Gastroesophageal sphincter (tissue), 4 donors: ENCODE results near the gene DBP. TPM values are rescaled to one million over a fixed set of nuclear protein-coding genes. Genes with fewer than 3 reads are reported as not detected.

Experiments
- ATAC-seq: fragments of 150-250 bp; one replicate; pipeline ENCODE4 v1.9.1; 2016; ENCODE audit warnings: mild to moderate bottlenecking, moderate library complexity
- H3K27ac ChIP-seq, 4 donors: fragments of 200-600 bp; sonication (generic) in 3 of 4; 1 replicate in 3 of 4; 2 replicates in 1 of 4; pipeline ENCODE4 v1.5.1; 2016 to 2019
- H3K27me3 ChIP-seq: fragments of 200-600 bp; sonication (generic); one replicate; pipeline ENCODE4 v1.5.1; 2019
- H3K36me3 ChIP-seq, 2 donors: fragments of 200-600 bp; sonication (generic); one replicate each; pipeline ENCODE4 v1.5.1; 2019; ENCODE audit warnings: control low read depth in 1 of 2
- H3K4me1 ChIP-seq, 3 donors: fragments of 200-600 bp; sonication (generic); 1 replicate in 2 of 3; 2 replicates in 1 of 3; pipeline ENCODE4 v1.5.1; 2016 to 2019; ENCODE audit warnings: control low read depth in 2 of 3
- H3K4me3 ChIP-seq, 2 donors: fragments of 200-600 bp; sonication (generic); one replicate each; pipeline ENCODE4 v1.5.1; 2019; ENCODE audit warnings: mild to moderate bottlenecking in 1 of 2, moderate library complexity in 1 of 2
- H3K9me3 ChIP-seq, 3 donors: fragments of 200-600 bp; sonication (generic); one replicate each; pipeline ENCODE4 v1.5.1; 2017 to 2019; ENCODE audit warnings: control low read depth in 2 of 3
- CTCF ChIP-seq, 4 experiments: fragments of 200-600 bp in 2 of 4; fragments of 450-650 bp in 2 of 4; sonication (generic) in 1 of 4; IDR thresholded peaks; one replicate each; pipeline ENCODE4 v1.5.1; 2017 to 2019; ENCODE audit warnings: antibody characterized with exemption in 4 of 4, mild to moderate bottlenecking in 2 of 4, moderate library complexity in 2 of 4
- EP300 ChIP-seq: sonication (generic); formaldehyde crosslinking; IDR thresholded peaks from one replicate; pipeline ENCODE4 v1.6.1; 2017; ENCODE audit warnings: antibody characterized with exemption, mild to moderate bottlenecking
- POLR2A ChIP-seq, 2 donors: fragments of 450-650 bp; IDR thresholded peaks; one replicate each; pipeline ENCODE4 v1.6.1; 2017; ENCODE audit warnings: antibody characterized with exemption in 2 of 2, mild to moderate bottlenecking in 2 of 2, moderate library complexity in 1 of 2
- POLR2AphosphoS5 ChIP-seq: sonication (generic); formaldehyde crosslinking; IDR thresholded peaks from one replicate; pipeline ENCODE4 v1.6.1; 2017; ENCODE audit warnings: antibody characterized with exemption
- WGBS, 2 donors: methylation state at CpG; one replicate each; pipeline ENCODE4 v1.1.5; 2018; ENCODE audit warnings: low coverage in 1 of 2; 5-methylcytosine and 5-hydroxymethylcytosine counted together
- total RNA-seq, 4 donors: library from RNA; depleted of rRNA; stranded (reverse); fragments of >200 nt; gene quantifications; one replicate each; pipeline ENCODE4 v1.1.0, GENCODE V29; 2016

DBP gene
- total RNA-seq, 4 donors from 2014 or later, result 2.9 to 16.8 (median 8.9) TPM

DNA sequence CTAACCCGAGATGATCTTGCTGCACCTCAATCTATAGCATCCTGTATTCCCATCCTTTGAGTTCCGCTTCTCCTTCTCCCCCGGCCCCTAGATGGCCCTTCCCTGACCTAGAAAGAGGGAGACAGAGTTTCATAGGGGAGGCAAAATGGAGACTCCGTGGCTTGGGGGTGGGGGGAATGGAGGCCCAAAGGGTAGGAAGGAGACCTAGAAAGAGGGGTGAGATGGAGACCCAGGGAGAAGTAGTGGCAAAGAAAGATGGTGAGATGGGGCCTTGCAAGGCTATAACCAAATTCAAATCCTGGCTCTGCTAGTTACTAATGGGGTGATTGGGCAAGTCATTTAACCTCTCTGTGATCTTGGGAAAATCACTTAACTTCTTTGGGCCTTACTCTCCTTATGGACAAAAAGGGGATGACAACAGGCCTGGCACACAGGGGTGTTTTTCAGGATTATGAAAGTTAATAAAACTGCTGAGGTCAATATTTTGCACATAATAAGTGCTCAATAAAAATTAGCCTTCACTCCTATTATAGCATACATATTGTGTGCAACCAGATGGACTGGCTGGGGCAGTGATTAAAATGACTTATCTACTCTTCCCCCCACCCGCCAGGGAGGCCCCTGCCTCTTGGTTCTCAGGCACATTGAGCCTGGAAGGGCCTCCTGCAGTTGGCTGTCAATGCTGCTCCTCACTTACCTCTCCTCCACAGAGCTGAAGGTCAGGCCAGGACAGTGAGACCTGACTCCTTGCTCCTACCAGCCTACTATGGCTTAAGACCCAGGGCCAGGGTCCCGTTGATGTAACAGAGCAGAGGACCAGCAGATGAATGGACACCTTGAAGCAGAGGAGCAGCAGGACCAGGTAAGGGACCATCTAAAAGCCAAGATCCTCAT is 17.2 kb downstream of the DBP start:
- TF ChIP-seq CTCF (IDR thresholded peaks at IDR 0.05) (peak in 1 of 4 experiments; percentile 29), POLR2AphosphoS5 (no peak), POLR2A (IDR thresholded peaks at IDR 0.05) (no peak)
- peak overlapping the region; percentile 89 to 98 (median 92) for H3K27ac ChIP-seq
- H3K27me3 ChIP-seq, result no peaks in the 10 kb centered on the region
- peak overlapping the region; percentile 43 to 85 for H3K4me3 ChIP-seq
- ATAC-seq, result no peak
- peaks cover 2 to 89% (median 30%) of the 10 kb centered on the region in 3 donors for H3K4me1 ChIP-seq
- no peaks in the 10 kb centered on the region for H3K9me3 ChIP-seq
- 49 to 100% methylated on average over 1 to 2 of the region's 6 CpGs for WGBS, 2 donors
- H3K36me3 ChIP-seq, result peaks cover 0 to 40% of the 10 kb centered on the region in 2 donors

DNA sequence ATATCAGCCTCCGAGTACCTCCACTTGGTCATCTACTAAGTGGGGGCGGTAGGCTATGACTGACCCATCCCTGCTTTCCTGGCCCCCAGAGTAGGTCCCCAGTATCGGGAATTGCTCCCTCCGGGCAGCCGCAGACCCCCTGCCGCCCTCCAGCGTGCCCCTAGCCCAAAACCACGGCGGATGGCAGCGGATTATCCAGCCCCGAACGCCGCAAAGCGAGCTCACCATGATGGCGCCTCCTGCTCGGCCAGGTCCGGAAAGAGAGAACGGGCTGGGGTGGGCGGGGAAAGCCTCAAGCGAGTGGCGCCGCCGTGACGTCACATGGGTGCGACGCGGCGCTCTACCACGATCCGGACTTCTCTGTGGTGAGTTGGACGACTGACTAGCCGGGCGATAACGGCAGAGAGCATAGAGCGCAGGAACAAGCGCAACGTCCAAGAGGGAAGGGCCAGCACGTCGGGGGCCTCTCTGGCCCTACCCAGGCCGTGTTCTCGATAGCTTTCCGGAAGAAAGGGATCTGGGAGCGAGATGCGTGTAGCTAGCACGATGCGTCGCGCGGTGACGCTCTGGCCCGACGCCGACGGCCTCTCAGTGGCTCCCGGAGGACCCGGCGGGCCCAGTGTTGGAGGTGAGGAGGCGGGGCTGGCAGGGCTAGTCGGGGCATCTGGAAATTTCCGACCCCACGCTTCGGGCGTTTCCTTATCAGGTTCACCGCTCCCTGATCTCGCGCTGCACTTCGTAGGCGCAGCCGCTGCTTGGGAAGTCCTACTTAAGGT is 18.1 kb downstream of the DBP start, which contains the start of the genes RPL18 and SPHK2:
TSS of gene RPL18 (minus strand) at position 263 of the 776 bp plus-strand sequence. CDS start at position 228, 35 bp downstream.
TSS of gene SPHK2 (plus strand) at position 591 of the 776 bp plus-strand sequence. CDS start 1,009 bp downstream, outside the sequence.
- H3K27ac ChIP-seq, result peak within 1 kb of the TSS; percentile 89 to 98 (median 92)
- H3K9me3 ChIP-seq, result no peaks in the 10 kb centered on the region
- WGBS, 2 donors, result no CpG with 5 or more reads among the region's 69 CpGs
- peak within 1 kb of the TSS; percentile 64 to 85 for H3K4me3 ChIP-seq
- TF ChIP-seq POLR2AphosphoS5, result peak; percentile 97
- no peak for TF ChIP-seq CTCF (IDR thresholded peaks at IDR 0.05)
- TF ChIP-seq POLR2A (IDR thresholded peaks at IDR 0.05), result peak; percentile 89 to 94
- TF ChIP-seq EP300, result no peak
- ATAC-seq, result peak; percentile 93
- H3K4me1 ChIP-seq, result peaks cover 2 to 87% (median 24%) of the 10 kb centered on the region in 3 donors
- H3K36me3 ChIP-seq, result peaks cover 0 to 47% of the 10 kb centered on the region in 2 donors
- H3K27me3 ChIP-seq, result no peaks in the 10 kb centered on the region

- no peak for ATAC-seq
- TF ChIP-seq POLR2A (IDR thresholded peaks at IDR 0.05) (no peak), POLR2AphosphoS5 (no peak), CTCF (IDR thresholded peaks at IDR 0.05) (no peak), EP300 (no peak)
- WGBS, 2 donors, result 2% methylated on average over 8 to 15 of the region's 18 CpGs
- Histone ChIP-seq H3K36me3 (peaks cover 0 to 47% of the 10 kb centered on the region in 2 donors), H3K4me3 (peak overlapping the region; percentile 64 to 85), H3K27me3 (no peaks in the 10 kb centered on the region), H3K4me1 (peaks cover 2 to 81% (median 20%) of the 10 kb centered on the region in 3 donors), H3K9me3 (no peaks in the 10 kb centered on the region), H3K27ac (peak overlapping the region; percentile 80 to 98 (median 90))
Observed at GRCh38 chr19:48618278-48618915, 18.8 kb downstream of the DBP start.

DNA sequence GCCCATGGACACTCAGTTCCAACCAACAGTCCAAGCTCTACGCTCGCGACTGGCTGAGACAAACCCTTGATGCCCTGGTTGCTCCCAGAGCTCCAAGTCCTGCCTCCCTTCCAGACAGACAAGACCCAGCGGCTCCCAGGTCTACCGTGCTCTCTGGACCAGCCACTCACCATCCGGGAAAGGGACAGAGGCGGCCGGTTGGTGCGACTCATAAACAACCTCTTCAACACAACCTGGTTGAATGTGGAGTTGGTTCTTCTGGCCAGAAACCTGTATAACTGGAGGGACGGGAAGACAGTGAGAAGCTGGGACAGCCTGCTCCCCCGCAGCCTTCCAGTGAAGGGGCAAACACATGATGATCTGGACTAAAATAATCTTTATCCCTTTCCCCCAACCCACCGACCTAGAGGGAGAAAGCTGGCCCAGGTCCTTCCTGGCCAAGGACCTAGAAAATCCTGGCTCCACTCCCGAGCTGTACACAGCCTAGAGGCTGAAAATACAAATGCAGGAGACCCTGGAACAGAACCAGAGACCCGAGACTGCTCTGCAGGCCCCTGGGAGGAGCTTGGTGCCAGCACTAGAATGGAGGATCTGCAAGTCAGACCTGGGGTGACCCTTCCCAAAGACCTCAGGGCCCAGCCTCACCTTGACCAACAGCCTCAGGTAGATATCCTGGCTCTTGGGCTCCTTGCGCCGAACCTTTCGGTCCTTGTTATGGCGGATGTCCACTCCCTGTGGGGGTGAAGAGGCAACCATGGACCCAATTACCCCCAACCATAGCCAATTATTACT is 19.8 kb downstream of the DBP start:
- H3K27ac ChIP-seq, result peak overlapping the region in 3 of 4 donors; percentile 89 to 98 (median 91)
- 50% methylated on average over 2 of the region's 18 CpGs; no CpG with 5 or more reads in 1 of the 2 donors for WGBS, 2 donors

More for the DNA sequence above, 19.8 kb downstream of the DBP start:
- TF ChIP-seq EP300 (no peak), POLR2AphosphoS5 (no peak), POLR2A (IDR thresholded peaks at IDR 0.05) (no peak), CTCF (IDR thresholded peaks at IDR 0.05) (no peak)
- no peaks in the 10 kb centered on the region for H3K27me3 ChIP-seq
- no peak for ATAC-seq
- H3K9me3 ChIP-seq, result no peaks in the 10 kb centered on the region
- peaks cover 0 to 47% of the 10 kb centered on the region in 2 donors for H3K36me3 ChIP-seq
- peak overlapping the region in 1 of 2 donors; percentile 85 for H3K4me3 ChIP-seq
- peaks cover 2 to 71% (median 14%) of the 10 kb centered on the region in 3 donors for H3K4me1 ChIP-seq
